Measurements from ENCODE around the gene POU2AF1.

- TF ChIP-seq CTCF (conservative IDR thresholded peaks at IDR 0.05; ENCODE audit: low read depth, low read length), result no peak
- TF ChIP-seq EZH2 (IDR thresholded peaks at IDR 0.05; ENCODE audit: low read length, unreplicated experiment), result no peak
Observed at GRCh38 chr11:111342329-111342728, 36.7 kb downstream of the POU2AF1 start.

Measured in PC-3 (cell line).